NCI-H187 treated with DMSO at 0.1 percent for 48 hours (cell line): ENCODE results near the gene PLEKHG3.

Experiments
- DNase-seq: peaks from one replicate; lab custom pipeline; 2025; lab: John Stamatoyannopoulos, UW

The PLEKHG3 gene

DNA sequence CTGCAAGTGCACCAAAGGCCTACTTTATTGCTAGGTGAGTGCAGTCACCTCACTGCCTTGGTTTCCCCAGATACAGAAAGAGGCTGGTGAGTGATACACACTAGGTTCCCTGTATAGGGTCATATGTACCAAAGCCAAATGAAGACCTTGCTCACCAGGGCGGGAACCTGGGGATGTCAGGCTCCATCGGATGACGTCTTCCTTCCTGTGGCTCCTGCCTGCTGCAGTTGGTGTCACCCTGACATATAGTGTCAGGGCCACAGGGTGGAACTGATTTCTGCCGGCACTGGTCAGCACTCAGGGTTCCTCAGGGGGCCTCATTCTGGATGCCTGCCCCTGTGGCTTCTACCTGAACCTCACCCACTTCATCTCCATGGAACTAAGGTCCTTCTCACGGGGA is 43.1 kb downstream of the PLEKHG3 start:
- no peak for DNase-seq

DNA sequence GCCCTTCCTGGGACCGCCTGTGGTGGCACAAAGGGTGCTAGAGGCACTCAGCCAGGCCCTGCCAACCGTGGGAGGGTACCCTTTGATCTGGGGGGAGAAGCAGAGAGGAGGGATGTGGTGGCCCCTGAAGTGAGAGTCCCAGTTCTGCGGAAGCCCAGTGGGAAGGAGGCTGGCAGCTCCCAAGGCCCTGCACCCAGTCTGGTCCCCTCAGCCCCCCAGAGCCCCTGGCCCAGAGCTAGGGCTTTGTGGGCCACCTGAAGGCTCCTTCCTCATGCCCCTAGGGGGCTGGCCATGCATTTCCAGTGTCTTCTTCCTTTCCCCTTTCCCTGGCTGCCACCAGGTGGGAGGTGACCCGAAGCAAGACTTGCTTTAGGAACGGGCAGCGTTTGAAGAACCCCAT is 44.3 kb downstream of the PLEKHG3 start:
- DNase-seq, result no peak

DNA sequence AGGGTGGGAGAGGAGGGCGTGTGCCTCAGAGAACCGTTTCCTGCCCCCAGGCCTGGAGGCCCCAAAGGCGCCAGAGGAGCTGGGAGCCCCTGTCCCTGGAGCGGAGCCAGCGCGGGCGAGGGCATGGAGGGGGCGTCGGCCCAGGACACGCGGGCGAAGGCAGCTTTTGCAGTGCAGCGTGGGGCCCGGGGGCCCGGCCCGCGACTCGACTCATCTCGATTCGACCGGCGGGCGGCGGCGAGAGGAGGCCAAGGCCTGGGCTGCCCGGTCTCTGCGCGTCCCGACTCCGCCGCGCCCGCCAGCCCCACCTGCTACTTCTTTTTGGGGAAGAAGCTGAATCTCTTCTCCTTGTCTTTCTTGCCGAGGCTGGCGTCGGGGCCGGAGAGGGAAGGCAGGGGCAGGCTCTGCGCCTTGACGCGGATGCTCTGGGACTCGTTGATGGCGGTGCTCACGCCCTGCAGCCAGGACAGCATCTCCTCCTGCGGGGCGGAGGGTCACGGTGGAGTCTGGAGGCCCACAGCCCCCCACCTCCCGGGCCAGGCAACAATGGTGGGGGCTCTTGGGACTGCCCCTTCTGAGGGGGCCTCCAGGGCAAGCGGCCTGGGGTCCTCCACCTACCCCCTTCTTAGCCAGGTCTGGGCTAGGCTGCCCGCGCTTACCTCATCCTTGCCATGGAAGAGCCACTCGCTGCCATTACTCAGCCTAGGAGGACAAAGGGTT is 44.9 kb downstream of the PLEKHG3 start:
- DNase-seq, result no peak

DNA sequence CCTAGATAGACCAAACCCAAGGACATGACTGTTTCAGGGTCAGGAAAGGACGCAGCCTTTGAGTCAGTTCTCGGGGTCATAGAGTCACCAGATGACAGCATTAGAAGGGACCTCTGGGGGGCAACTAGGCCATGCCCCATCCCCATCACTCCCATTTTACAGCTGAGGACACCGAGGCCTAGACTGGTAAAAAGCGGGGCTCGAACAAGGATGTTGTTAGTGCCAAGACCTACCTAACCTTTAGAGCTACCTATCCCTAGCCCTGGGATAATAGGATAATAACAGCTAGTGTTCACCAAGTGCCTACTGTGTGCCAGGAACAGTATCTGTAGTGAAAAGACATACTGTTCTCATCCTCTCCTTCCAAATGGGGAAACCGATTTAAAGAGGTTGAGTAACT is 48.7 kb downstream of the PLEKHG3 start:
- no peak for DNase-seq

DNA sequence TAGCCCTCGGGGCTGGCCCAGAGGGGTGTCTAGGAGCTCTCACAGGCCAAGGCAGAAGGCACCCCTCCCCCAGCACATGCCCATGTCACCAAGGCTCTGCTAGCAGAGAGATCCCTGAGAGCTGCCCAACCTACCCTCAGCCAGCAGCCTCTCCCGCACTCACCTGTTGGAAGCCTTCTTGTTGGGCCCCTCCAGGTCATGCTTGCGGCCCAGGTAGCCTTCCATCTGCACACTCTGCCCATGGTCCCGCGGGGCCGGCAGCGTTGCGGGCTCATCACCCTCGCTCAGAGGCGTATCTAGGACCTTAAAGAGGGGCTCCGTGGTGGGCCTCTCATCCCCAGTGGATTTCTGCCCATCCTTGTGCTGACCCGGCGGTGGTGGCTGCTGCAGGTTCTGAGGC is 49.1 kb downstream of the PLEKHG3 start:
- no peak for DNase-seq

DNA sequence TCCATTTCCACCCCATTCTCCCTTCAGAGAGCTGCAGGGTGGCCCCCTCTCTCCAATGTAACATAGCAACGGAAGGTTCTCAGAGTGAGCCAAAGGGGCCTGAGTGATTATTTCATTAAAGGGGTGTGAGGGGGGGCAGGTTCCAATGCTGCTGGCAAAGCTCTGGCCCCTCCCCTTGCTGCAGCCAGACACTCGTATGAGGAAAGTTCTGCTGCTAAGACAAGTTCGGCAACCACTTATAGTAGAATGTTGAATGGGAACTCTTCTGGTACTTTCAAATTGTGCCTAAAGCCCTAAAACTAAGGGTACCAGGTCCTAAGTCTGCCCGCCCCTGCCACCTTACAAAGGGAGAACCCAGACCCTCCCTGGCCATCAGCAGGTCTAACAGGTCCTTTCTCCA is 49.8 kb downstream of the PLEKHG3 start:
- DNase-seq, result no peak

DNA sequence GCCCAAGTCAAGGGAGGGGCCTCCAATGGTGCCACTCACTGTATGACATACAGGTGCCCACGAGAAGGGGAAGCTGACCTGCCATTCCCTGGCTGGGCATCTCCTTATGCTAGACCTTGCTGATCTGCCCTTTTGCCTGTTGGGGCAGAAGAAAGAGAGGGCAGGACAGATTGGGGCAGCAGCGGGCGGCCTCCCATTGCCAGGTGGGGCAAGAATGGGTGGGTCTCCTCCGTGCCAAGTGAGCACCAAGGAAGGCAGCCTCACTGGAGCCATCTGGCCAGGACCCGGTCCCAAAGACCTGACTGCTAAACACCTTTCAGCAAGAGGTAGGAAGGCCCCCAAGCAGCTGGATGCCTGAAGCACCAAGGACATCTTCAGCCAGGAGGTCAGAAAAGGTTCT is 50.5 kb downstream of the PLEKHG3 start:
- DNase-seq, result no peak

DNA sequence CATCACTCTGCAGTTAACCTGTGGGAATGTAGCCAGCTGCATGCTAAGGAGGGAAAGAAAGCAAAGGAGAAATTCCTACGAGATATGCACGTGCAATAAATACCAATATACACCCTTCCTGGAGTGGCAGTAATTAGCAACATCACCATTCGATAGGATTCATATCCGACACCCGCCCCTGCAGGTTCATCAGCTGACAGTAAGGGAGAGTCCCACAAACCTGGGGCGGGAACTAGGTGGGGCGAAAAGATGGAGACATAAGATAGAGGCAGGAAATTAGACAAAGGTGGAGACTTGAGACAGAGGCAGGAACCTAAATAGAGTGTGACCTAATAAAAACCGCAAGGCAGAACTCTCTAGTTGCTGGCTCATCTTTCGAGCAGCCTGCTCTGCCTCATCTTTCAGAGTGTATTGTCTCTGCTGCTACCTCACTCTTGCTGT is 51.6 kb downstream of the PLEKHG3 start:
- peak; percentile 29 for DNase-seq

DNA sequence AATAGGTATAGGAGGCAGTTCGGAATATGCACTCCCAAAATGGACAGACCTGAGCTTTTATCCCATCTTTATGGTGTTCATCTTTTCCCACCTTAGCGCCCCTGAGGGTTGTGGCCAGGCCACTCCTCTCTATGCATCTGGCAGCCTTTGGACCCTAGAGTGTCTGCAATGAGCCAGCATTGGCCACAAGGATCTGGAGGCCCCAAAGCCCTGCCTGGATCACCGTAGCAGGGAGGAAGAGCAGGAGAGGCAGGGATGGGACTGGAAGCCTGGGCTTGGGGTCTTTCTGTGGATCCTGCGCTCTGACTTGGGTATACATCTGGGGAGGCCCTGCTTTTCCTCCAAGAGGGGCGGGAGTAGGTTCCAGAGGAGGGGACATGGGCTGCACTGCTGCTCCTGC is 52.5 kb downstream of the PLEKHG3 start:
- no peak for DNase-seq

DNA sequence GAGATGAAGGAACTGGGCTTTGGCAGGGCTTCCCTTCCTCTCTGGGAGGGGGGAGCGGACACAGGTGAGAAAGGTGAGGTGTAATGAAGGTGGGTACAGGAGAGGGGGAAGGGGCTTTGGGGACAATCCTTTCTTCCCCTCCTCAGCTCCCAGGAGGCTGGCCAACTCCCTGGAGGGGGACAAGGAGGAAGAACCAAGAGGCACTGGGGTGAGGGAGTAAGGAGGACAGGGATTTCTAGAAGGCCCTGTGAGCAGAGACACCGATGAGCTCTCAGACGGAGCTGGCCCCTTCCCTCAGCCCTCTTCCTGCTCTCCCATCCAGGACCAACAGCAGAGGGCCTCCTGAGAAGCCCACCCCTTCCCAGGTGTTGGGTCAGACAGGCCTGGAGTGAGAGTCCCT is 53.4 kb downstream of the PLEKHG3 start:
- no peak for DNase-seq

DNA sequence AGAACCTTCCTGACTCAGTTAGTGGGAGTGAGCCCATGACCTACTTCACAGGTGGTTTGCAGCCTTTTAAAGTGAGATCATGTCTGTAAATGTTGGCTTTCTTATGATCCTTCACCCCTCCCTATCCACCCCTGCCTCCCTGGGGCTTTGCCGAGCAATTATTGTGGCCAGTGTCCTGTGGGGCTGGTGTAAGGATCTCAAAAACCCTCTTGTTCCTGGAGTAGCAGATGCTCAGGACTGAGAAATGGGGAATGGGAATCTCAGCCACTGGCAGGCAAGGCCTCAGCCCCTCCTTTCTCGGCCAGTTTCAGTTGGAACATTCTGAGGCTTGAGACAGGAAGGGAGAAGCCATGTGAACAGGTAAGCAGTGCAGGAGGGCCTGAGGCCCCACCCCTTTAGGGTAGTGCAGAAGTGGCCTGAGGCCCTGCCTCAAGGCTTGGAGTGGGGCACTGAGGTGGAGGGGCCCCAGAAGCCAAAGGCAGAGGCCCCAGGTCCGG is 53.8 kb downstream of the PLEKHG3 start:
- peak; percentile 14 for DNase-seq

DNA sequence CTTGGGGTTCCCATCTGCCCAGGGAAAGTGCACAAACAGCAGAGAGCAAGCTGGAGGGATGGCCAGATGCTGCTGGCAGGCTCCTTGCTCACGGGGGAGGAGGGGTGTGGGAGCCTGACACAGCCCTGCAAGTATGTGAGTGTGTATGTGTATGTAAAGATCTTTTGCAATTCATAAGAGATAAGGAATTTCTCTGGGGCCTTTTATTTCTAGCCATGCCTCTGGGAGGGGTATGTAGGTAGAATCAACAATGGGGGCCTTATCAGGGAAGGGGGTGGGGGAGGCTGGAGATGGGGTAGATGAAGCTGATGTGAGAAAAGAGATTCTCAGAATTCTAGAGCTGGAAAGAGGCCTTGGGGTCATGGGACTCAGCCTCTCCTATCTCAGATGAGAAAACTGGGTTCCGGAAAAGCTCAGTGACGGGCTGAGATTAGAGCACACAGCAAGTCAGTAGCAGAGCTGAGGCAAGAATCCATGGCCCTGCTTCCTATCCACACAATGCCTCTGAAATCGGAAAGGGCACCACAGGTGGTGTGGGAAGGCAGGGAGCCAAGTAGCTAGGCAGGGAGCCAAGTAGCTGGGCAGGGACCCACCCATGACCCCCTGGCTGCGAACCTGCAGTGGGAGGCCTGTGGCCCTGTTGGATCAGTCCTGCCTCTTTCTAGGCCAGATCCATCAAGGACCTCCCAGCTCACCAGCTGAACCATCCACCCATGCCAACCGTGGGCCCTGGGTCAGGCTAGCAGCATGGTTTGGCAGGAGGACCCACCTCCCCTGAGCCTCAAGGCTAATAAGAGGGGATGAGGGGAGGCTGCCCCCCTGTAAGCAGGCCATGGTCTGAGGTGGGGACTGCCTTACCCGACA is 54.7 kb downstream of the PLEKHG3 start:
- no peak for DNase-seq

DNA sequence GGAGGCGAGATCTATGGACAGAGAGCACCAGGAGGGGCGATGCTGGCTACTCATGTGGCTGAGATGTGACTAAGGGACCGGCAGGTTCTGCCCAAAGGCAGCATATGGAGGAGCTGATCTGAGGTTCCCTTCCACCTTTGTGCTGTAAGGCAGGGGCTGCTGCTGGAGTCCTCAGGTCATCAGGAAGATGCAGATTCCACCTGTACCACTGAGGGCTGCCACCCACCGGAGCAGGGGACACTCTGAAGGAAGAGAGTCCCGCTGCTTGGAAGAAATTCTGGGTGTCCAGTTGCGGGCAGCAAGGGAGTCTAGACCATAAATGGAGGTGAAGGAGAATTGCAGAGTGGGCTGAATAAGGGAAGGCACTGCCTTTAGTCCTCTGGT is 55.3 kb downstream of the PLEKHG3 start:
- DNase-seq, result no peak

DNA sequence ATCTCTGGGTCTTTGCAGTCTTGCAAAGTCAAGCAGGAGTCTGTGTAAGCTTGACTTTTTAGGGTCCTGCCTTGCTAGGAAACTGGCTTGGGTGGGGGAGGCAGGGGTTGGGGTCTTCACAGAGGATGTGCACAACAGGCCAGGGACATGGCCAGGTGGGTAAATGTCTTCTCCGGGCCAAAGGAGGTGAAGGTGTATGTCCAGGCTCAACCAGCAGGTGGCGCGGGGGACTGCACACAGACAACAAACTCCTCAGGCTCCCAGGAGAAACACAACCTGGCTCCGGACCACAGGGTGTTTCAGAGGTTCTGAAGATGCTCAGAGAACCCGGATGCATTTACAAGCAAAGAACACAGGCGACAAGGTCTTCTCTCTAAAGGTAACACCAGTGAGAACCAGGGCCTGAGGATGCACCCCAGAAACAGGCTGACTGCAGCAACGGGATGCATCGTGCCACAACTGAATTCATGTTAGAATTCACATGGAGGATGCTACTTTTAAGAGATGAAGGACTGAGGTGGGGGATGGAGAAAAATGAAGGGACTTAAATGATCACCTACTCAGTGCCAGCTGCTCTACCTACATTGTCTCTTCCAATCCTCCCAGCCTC is 56.0 kb downstream of the PLEKHG3 start:
- DNase-seq, result no peak

DNA sequence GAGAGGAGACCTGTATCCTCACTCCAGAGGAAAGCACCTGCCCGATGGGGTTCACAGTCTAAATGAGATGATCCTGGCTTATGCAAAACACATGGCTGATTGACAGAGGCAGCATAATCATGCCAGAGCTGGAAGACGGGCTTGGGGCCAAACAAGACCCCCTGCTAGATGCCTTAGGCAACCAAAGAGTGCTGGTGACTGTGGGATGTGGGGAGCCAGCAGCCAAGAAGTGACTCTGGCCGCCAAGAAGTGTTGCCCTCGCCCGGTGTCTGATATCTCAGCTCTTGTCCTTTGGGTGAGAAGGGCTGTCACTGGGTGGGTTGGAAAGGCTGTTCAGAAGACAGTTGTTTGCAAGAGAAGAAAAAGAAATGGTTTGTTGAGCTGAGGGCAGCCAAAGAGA is 56.7 kb downstream of the PLEKHG3 start:
- no peak for DNase-seq

DNA sequence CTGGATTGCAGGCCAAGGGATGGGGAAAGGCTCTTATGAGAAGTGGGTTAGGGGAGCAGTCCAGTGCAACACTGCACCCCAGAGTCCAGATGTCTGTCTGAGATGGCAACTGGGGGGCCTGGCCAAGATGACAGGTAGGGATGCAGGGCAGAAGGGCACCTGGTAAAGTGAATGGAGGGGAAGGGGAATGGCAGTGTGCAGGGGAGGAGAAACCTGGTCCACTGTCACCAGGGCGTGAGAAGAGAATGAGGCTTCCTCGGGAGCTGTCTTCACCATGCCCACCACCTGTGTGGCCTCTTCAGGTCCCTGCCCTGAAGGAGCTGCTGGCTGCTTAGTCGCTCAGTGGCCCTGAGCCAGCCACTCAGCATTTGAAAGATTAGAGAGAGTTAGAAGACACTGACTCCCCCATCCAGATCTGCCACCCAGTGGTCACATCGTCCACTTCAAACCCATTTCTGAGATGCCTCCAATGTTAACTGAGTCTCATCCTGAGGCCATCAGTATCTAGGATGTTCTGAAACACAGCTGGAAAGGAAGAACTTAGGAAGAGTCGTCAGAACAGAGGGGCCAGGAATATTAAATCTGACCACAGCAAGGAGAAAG is 57.3 kb downstream of the PLEKHG3 start:
- DNase-seq, result no peak

DNA sequence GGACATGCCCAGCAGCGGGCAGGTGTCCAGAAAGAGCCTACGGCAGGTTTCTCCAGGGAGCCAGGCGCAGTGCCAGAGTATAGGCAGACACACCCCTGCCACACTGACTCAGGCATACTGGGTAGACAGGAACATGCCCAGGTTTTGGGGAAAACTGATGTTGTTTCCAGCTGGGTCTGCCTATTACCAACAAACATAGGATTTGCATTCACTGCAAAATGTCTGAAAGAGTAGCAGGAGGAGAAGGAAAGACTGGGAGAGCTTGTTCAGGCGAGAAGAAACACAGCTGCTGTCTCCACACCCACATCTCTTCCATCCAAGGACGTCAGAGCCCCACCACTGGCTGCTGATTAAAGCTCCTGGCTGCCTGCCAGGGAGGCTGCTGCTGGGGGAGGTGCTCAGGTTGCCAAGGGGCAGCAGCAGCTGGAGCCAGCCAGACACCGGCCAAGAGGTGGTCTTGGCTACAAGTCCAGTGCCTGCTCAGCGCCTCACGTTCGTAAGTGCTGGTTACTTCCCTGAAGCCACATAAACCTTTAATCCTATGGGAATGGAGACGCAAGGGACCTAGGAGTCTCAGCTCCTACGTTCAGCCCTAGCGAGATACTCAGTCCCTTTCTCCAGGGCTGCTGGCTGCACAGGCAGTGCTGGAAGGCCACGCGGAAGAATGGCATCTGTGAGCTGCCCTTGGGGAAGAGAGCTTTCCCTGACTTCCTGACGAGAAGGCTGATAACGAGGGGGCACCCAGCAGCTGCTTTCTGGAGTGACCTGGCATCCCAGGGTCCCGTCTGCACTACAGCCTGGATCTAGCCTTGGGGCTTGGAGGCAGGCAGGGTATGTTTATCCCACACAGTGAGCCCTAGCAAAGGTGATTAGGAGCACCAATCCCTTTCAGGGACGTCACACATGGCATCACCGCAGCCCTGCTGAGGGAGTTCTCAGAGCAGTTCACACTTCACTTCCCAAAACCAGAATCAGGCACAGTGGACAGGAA is 58.1 kb downstream of the PLEKHG3 start:
- DNase-seq, result peak; percentile 86

DNA sequence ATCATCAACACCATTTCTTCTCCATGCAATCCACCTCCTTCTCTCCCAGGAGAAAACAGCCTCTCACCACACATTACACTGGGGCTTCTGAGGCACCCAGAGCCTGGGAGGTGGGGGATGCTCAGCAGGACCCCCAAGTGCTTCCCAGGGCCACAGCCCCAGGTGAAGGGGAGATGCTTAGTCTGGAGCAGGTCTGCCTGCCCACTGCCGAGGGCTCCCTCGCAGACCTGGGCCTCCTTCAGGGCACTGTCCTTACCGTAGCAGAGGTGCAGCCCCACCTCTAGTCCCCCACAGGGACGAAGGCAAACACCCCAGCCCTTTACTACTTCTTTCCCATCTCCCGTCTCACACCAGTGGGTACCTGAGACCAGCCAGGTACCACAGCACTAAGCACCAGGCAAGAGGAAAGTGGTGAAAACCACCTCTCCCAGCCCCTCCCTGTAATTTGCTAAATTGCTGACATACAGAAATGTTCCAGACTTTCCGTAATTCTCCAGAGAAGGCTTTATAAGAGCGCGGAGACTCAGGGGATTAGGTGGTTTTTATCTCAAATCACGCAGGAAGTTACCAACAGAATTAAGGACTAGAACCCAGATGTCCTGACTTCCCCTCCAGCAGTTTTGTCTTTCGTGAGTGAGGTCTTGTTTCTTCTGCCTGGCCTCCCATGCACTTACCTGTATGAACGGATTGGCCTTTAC is 59.0 kb downstream of the PLEKHG3 start:
- DNase-seq, result no peak

DNA sequence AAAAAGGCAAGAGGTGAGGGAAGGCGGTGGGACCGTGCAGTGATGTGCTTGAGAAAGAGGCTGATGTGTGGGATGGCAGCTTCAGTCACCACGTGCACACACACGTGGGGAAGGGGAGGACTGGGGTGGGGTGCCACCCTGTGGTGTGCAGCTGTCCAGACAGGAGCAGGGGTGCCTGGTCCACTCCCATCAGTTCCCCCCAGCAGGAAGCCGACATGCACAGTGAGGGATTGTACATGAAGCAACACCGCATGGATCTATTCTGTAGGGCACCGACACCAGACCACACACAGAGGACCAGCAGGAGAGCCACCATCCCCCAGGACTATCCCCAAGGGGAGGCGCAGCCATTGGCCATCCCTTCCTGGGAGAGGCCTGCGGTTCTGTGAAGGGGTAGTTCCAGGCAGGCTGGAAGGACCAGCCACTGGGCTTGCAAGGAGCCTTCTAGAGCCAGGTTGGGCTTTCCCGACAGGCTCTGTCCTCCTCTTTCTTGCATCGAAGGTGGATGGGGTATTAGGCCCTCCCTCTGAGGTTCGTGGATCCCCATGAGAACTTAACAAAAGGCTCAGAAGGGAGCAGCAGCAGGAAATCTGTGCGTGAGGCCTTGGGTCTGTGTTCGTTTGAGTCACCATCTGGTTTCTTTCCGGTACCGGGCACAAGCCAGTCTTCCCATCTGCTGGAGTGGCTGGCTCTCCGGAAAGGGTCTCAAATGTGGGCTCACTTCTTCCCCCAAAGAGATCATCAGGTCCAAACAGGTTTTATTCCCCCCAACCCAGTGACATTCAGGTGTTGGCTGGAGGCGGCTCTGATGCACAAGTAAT is 59.8 kb downstream of the PLEKHG3 start:
- DNase-seq, result no peak
